Activated effector memory CD4-positive, alpha-beta T cell treated with anti-CD3 and anti-CD28 coated beads, Interleukin-2, amount 50 U/mL, for 16 hours (primary cell): ENCODE data around the gene PLCG2.
A peak's percentile ranks its signal among the peaks of the same experiment; 100 is the strongest.
"Not testable (repeated sequence)": the region's sequence is repeated elsewhere in the genome, so short reads cannot be mapped to it uniquely, and the experiment has no call there.

ENCODE experiments used
- DNase-seq: peaks from one replicate; pipeline ENCODE4 v3.0.0-alpha.2; 2020

The PLCG2 gene

GRCh38 chr16:81850197-81850944 lies 71.3 kb downstream of the PLCG2 start:
- DNase-seq: no peak

GRCh38 chr16:81852347-81852746 lies 73.3 kb downstream of the PLCG2 start:
- DNase-seq: no peak

- no peak for DNase-seq
These were observed 76.6 kb downstream of the PLCG2 start for GRCh38 chr16:81855552-81856153.

- DNase-seq: no peak
These were observed 81.5 kb downstream of the PLCG2 start for GRCh38 chr16:81860287-81861266.

- DNase-seq: no peak
These were observed 82.4 kb downstream of the PLCG2 start for GRCh38 chr16:81861503-81861902.

GRCh38 chr16:81861915-81862314 lies 82.8 kb downstream of the PLCG2 start:
- no peak for DNase-seq

- DNase-seq: no peak
These were observed 84.7 kb downstream of the PLCG2 start for GRCh38 chr16:81863630-81864352.

GRCh38 chr16:81864646-81865382 lies 85.7 kb downstream of the PLCG2 start:
- DNase-seq: no peak

- no peak for DNase-seq
These were observed 87.8 kb downstream of the PLCG2 start for GRCh38 chr16:81866820-81867440.

- DNase-seq: no peak
These were observed 89.1 kb downstream of the PLCG2 start for GRCh38 chr16:81868057-81868748.

GRCh38 chr16:81869326-81869725 lies 90.2 kb downstream of the PLCG2 start:
- no peak for DNase-seq

GRCh38 chr16:81873206-81873605 lies 94.1 kb downstream of the PLCG2 start:
- DNase-seq: no peak

GRCh38 chr16:81873843-81874752 lies 95.0 kb downstream of the PLCG2 start:
- DNase-seq: peak; percentile 74

- DNase-seq: no peak
These were observed 96.4 kb downstream of the PLCG2 start for GRCh38 chr16:81875461-81875860.

- no peak for DNase-seq
These were observed 97.3 kb downstream of the PLCG2 start for GRCh38 chr16:81876273-81876900.

- not testable (repeated sequence) for DNase-seq
These were observed 98.4 kb downstream of the PLCG2 start for GRCh38 chr16:81877490-81877889.

- no peak for DNase-seq
These were observed 99.4 kb downstream of the PLCG2 start for GRCh38 chr16:81878529-81878928.

- no peak for DNase-seq
These were observed 100.5 kb downstream of the PLCG2 start for GRCh38 chr16:81879625-81880024.

GRCh38 chr16:81880816-81881215 lies 101.7 kb downstream of the PLCG2 start:
- DNase-seq: no peak
